ENCODE measurements around the gene MARCO. TPM values are rescaled to one million over a fixed set of nuclear protein-coding genes. Genes with fewer than 3 reads are reported as not detected.

MARCO gene
- total and polyA plus RNA-seq, 8 donors: 0.08 to 3.6 (median 0.80) TPM; not detected in 1

DNA sequence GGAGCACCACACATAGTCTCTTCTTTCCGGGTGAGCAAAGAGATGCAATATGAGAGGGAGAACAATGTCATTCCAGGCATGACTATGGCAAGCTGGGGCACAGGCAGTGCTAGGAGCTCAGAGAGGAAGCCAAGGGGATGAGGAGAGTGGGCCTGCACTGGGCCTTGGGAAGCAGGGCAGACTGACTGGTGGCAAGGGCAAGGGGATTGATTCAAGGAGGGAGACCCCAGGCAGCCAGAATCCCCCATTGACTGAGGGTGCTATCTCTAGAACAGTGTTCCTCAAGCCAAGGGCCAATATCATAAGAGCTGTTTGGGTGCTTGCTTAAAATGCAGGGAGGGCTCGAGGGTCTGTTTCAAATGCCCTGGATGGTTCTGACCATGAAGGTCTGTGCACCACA lies 36.1 kb downstream of the MARCO start:
- WGBS, 2 donors: 49 to 60% methylated on average over 2 of the region's 2 CpGs
- TF ChIP-seq, protein P1, sequence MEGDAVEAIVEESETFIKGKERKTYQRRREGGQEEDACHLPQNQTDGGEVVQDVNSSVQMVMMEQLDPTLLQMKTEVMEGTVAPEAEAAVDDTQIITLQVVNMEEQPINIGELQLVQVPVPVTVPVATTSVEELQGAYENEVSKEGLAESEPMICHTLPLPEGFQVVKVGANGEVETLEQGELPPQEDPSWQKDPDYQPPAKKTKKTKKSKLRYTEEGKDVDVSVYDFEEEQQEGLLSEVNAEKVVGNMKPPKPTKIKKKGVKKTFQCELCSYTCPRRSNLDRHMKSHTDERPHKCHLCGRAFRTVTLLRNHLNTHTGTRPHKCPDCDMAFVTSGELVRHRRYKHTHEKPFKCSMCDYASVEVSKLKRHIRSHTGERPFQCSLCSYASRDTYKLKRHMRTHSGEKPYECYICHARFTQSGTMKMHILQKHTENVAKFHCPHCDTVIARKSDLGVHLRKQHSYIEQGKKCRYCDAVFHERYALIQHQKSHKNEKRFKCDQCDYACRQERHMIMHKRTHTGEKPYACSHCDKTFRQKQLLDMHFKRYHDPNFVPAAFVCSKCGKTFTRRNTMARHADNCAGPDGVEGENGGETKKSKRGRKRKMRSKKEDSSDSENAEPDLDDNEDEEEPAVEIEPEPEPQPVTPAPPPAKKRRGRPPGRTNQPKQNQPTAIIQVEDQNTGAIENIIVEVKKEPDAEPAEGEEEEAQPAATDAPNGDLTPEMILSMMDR (IDR thresholded peaks at IDR 0.05): no peak
- ATAC-seq (no peak), FAIRE-seq (no peak), DNase-seq (no peak)
- Histone ChIP-seq H3K4me1 (no peaks in the 10 kb centered on the region), H3K36me3 (no peaks in the 10 kb centered on the region), H3K27ac (no peak overlapping the region), H3K4me3 (no peak overlapping the region), H3K9me3 (no peaks in the 10 kb centered on the region), H3K27me3 (no peaks in the 10 kb centered on the region)
- intact Hi-C loops (cut with DNase I): no loop called here

DNA sequence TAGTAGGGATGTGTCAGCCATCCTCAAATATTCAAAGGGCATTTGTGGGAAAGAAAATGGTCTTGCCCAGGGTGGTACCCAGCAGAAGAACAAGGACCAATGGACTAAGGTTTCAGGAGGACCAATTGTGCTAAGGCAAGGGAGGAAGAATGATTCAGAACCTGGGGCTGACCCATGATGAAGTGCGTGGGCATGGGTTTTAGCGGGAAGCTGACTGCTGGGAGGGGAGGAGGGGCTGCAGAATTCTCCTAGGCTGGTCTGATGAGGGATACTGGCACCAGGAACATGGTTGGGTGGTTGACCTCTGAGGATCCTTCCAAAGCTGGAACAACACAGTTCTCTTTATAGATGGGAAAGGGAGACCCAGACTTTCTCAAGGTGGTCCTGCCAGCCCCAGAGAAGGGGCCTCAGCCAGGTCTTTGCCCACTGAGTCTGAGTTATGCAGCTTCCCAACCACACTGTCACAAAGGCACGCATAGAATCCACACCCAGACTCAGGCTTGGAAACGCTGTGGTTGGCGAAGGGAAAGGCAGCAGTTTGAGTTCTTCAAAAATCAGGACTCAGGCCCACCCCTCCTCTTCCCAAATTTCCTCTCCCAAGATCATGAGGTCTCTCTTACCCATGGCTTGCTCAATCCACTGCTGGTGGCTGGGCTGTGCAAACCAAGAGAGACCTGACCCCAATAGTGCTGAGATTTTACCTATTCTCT lies 37.3 kb downstream of the MARCO start:
- Histone ChIP-seq H3K27me3 (no peaks in the 10 kb centered on the region), H3K27ac (no peak overlapping the region), H3K4me3 (no peak overlapping the region), H3K9me3 (no peaks in the 10 kb centered on the region), H3K36me3 (no peaks in the 10 kb centered on the region), H3K4me1 (no peaks in the 10 kb centered on the region)
- DNase-seq: no peak
- intact Hi-C loops (cut with DNase I): no loop called here
- FAIRE-seq: no peak
- 66 to 79% methylated on average over 5 of the region's 5 CpGs for WGBS, 2 donors
- no peak for ATAC-seq
- TF ChIP-seq, protein P1 (IDR thresholded peaks at IDR 0.05): no peak

DNA sequence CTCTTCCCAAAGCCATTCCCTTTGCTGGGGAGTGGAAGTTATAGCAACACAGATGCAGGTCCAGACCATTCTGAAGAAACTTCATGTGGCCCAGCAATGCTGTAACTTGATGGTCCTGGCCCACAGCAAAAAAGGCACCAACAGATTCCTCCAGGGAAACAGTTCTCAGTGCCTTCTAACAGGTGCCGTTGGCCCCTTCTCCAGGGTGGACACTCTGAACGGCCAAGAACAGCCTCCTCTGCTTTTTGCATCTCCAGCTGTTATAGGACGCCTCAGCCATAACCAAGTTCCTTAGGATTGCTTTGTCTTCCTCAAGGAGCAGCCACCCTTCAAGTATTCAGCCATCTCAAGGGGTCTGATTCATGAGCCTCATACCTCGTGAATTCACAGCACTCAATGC lies 38.0 kb downstream of the MARCO start:
- Histone ChIP-seq H3K4me1 (no peaks in the 10 kb centered on the region), H3K4me3 (no peak overlapping the region), H3K9me3 (no peaks in the 10 kb centered on the region), H3K27ac (no peak overlapping the region), H3K36me3 (no peaks in the 10 kb centered on the region), H3K27me3 (no peaks in the 10 kb centered on the region)
- no peak for FAIRE-seq
- WGBS, 2 donors: 41 to 53% methylated on average over 4 of the region's 4 CpGs
- intact Hi-C loops (cut with DNase I): no loop called here
- TF ChIP-seq, protein P1 (IDR thresholded peaks at IDR 0.05): no peak
- no peak for ATAC-seq
- no peak for DNase-seq

DNA sequence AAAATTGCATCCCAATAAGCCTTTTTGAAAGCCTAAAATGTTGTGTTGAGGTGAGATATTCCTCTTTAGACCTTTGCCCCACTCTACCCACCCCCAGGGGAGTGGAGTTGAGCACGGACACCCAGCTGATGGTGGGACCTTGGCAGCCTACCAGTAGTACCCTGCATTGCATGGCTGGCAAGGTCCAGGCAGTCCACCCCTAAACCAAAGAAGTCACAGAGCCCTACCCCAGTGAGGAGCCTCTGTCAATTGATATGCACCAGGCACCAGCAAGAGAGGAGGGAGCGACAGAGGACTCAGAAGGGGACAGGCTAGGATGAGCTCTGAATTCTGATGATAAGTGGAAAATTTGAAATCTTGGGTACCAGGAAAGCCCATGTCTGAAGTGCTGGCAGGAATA lies 38.6 kb downstream of the MARCO start:
- DNase-seq: no peak
- Histone ChIP-seq H3K4me3 (no peak overlapping the region), H3K9me3 (no peaks in the 10 kb centered on the region), H3K36me3 (no peaks in the 10 kb centered on the region), H3K4me1 (no peaks in the 10 kb centered on the region), H3K27me3 (no peaks in the 10 kb centered on the region), H3K27ac (no peak overlapping the region)
- TF ChIP-seq, protein P1 (IDR thresholded peaks at IDR 0.05): no peak
- WGBS, 2 donors: 60% methylated on average over 2 of the region's 2 CpGs
- no peak for ATAC-seq
- intact Hi-C loops (cut with DNase I): no loop called here
- no peak for FAIRE-seq

DNA sequence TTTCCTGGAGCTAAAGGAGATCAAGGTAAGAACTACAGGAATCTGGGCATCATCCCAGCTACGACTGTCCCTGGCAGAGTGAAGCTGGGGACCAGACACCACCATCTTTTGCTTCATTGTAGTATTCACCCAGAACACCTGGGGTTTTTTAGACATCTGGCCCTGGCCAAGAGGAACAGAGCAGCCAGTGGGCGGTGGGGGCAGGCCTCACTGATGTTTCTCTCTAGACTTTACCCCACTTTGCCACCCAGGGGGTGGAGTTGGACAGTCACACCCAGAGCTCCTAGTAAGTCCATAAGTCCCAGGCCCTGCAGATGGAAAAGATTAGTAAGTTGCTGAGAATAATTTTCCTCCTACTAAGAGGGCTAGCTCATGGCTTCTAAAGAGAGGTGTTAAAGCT lies 39.6 kb downstream of the MARCO start:
- FAIRE-seq (no peak), DNase-seq (no peak), ATAC-seq (no peak)
- Histone ChIP-seq H3K36me3 (no peaks in the 10 kb centered on the region), H3K4me3 (no peak overlapping the region), H3K27me3 (no peaks in the 10 kb centered on the region), H3K4me1 (no peaks in the 10 kb centered on the region), H3K27ac (no peak overlapping the region), H3K9me3 (no peaks in the 10 kb centered on the region)
- WGBS, 2 donors: 56 to 64% methylated on average over 2 of the region's 2 CpGs
- TF ChIP-seq, protein P1 (IDR thresholded peaks at IDR 0.05): no peak
- intact Hi-C loops (cut with DNase I): no loop called here

Measured in pancreas (tissue), 10 donors.